Duodenal mucosa (tissue), 2 donors: ENCODE measurements around the gene RSPO3.
A peak's percentile ranks its signal among the peaks of the same experiment; 100 is the strongest.

Source experiments
- H3K27ac ChIP-seq: one replicate; pipeline ENCODE4 v1.7.0; 2013; ENCODE audit warnings: low read depth, low read length
- H3K27me3 ChIP-seq, 2 donors: one replicate each; pipeline ENCODE4 v1.7.0; 2013; ENCODE audit warnings: low read length in 2 of 2, control low read depth in 1 of 2; ENCODE audit not compliant: insufficient read depth in 2 of 2, control insufficient read depth in 1 of 2
- H3K36me3 ChIP-seq, 2 donors: one replicate each; pipeline ENCODE4 v1.7.0; 2013; ENCODE audit warnings: low read length in 2 of 2, control low read depth in 1 of 2; ENCODE audit not compliant: insufficient read depth in 2 of 2, control insufficient read depth in 1 of 2
- H3K4me1 ChIP-seq, 2 donors: one replicate each; pipeline ENCODE4 v1.7.0; 2013; ENCODE audit warnings: low read length in 2 of 2, control low read depth in 1 of 2; ENCODE audit not compliant: insufficient read depth in 2 of 2, control insufficient read depth in 1 of 2
- H3K4me3 ChIP-seq, 2 donors: one replicate each; pipeline ENCODE4 v1.7.0; 2013; ENCODE audit warnings: low read length in 2 of 2, low read depth in 1 of 2
- H3K9ac ChIP-seq, 2 donors: one replicate each; pipeline ENCODE4 v1.7.0; 2013; ENCODE audit warnings: low read length in 2 of 2, low read depth in 1 of 2
- H3K9me3 ChIP-seq, 2 donors: one replicate each; pipeline ENCODE4 v1.7.0; 2013; ENCODE audit warnings: low read length in 2 of 2, control low read depth in 1 of 2; ENCODE audit not compliant: control insufficient read depth in 1 of 2

Gene RSPO3

DNA sequence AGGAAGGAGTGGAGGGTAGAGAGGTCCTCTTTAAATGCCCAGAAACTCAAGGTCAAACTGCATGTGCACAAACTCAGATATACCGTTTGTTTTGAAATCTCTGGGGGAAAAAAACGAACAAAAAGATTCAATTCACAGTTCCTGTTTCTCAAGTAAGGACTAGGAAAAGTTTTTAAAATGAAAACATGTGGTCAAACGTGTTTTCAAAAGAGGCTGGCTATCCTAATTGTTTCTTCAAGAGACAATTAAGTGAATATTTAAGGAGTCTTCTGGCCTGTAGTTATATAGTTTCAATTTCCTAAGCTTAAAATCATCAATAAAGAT is 3.1 kb downstream of the RSPO3 start:
- H3K36me3 ChIP-seq, result no peaks in the 10 kb centered on the region
- no peaks in the 10 kb centered on the region for H3K4me1 ChIP-seq
- no peaks in the 10 kb centered on the region for H3K9me3 ChIP-seq
- peak overlapping the region in 1 of 2 donors; percentile 61 for H3K4me3 ChIP-seq
- H3K27ac ChIP-seq, result no peak overlapping the region
- H3K27me3 ChIP-seq, result peaks cover 28 to 35% of the 10 kb centered on the region in 2 donors
- no peak overlapping the region for H3K9ac ChIP-seq

DNA sequence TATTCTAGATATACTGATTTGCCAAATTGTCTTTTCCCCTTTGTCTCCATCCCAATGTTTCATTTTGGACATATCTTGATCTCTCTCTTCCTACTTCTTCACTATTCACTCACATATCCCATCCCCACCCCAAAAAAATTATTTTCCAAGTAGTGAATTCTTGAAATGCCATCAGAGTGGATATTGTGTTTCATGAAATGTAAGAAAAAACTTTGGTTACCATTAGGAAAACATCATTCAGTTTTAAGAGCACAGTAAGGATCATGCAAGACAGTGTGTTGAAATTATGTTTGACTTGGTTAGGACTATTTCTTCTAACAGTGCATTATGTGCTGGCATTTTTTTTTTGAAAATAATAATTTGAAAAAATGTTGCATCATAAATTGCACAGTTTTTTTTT is 5.7 kb downstream of the RSPO3 start:
- Histone ChIP-seq H3K36me3 (no peaks in the 10 kb centered on the region), H3K9me3 (no peaks in the 10 kb centered on the region), H3K4me1 (no peaks in the 10 kb centered on the region), H3K27me3 (peaks cover 18 to 26% of the 10 kb centered on the region in 2 donors), H3K27ac (no peak overlapping the region), H3K9ac (no peak overlapping the region), H3K4me3 (no peak overlapping the region)

DNA sequence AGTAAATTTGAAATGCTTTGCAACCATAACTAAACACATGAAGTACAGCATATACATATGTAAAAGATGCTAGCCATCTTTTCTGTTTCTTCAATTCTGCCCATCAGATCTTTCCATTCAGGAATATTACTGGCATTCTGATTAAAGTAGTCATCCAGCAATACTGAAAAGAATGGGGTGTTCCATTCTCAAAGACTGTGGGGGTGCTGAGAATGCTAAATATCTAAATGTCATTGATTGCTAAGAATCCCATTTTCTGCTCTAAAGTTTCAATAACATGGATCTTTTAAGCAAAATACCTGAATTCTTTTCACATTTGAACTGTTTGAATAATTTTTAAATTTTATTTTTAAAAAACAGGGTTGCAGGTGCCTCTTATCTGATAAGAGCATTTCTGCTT is 6.2 kb downstream of the RSPO3 start:
- no peak overlapping the region for H3K27ac ChIP-seq
- no peaks in the 10 kb centered on the region for H3K36me3 ChIP-seq
- no peaks in the 10 kb centered on the region for H3K4me1 ChIP-seq
- H3K4me3 ChIP-seq, result no peak overlapping the region
- H3K9ac ChIP-seq, result no peak overlapping the region
- H3K27me3 ChIP-seq, result peaks cover 13 to 21% of the 10 kb centered on the region in 2 donors
- H3K9me3 ChIP-seq, result no peaks in the 10 kb centered on the region

DNA sequence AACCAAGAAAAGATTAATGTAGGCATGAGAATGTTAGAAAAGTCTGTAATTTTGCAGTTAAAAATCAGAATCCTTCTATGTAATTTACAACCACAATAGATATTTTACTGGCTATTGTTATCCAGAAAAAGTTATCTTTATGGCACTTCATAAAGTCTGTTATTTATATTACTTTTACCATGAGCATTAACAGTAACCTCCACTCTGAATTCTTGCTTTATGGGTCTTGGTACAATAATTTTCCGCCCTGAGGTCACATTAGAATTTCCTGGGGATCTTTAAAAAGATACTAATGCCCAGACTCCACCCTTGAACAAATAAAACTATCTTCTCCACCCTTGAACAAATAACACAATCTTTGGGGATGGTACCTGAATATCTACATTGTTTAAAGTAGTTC is 9.6 kb downstream of the RSPO3 start:
- Histone ChIP-seq H3K27me3 (no peaks in the 10 kb centered on the region), H3K9ac (no peak overlapping the region)

DNA sequence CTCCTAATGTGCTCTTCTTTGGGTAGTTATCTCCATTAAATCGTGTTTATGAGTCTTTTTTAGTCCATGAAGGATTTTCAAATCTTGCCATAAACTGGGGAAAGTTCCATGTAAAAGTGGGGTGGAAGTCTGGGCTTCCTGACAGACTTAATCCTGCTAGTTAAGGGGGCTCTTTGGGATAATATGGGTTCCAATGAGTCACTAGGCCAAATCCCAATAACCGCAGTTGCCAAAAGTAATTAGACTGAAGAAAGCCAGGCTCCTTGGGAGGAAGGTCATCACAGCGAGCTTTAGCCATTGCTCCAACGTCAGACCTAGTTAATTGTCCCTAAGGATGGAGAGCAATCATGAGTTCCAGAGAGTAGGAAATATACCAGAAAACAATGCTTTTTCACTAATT is 10.8 kb downstream of the RSPO3 start:
- no peak overlapping the region for H3K4me3 ChIP-seq
- H3K9me3 ChIP-seq, result no peaks in the 10 kb centered on the region
- H3K27me3 ChIP-seq, result no peaks in the 10 kb centered on the region
- H3K36me3 ChIP-seq, result no peaks in the 10 kb centered on the region
- H3K4me1 ChIP-seq, result no peaks in the 10 kb centered on the region
- H3K27ac ChIP-seq, result no peak overlapping the region
- H3K9ac ChIP-seq, result no peak overlapping the region

More for the DNA sequence above, 9.6 kb downstream of the RSPO3 start:
- Histone ChIP-seq H3K9me3 (no peaks in the 10 kb centered on the region), H3K4me3 (no peak overlapping the region), H3K4me1 (no peaks in the 10 kb centered on the region), H3K27ac (no peak overlapping the region), H3K36me3 (no peaks in the 10 kb centered on the region)

DNA sequence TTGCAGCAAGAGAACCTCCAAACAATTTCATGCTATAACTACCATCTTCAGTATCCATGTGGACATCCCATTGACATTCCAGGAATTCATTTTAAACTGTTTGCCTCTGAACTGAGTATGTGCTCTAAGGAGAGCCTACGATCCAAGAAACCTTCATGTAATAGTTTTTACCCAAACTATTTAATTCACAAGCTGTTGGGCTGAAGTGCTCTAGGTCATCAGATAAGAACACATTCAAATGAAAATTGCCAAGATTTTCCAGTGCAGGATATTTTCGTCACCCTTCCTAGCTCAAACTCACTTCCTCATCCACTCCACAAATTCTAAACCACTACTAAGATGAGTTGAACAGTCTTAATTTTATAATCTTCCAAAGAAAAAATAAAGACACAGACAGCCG is 12.8 kb downstream of the RSPO3 start:
- Histone ChIP-seq H3K4me1 (no peaks in the 10 kb centered on the region), H3K27ac (no peak overlapping the region), H3K9me3 (no peaks in the 10 kb centered on the region), H3K36me3 (no peaks in the 10 kb centered on the region), H3K9ac (no peak overlapping the region), H3K4me3 (no peak overlapping the region), H3K27me3 (no peaks in the 10 kb centered on the region)

DNA sequence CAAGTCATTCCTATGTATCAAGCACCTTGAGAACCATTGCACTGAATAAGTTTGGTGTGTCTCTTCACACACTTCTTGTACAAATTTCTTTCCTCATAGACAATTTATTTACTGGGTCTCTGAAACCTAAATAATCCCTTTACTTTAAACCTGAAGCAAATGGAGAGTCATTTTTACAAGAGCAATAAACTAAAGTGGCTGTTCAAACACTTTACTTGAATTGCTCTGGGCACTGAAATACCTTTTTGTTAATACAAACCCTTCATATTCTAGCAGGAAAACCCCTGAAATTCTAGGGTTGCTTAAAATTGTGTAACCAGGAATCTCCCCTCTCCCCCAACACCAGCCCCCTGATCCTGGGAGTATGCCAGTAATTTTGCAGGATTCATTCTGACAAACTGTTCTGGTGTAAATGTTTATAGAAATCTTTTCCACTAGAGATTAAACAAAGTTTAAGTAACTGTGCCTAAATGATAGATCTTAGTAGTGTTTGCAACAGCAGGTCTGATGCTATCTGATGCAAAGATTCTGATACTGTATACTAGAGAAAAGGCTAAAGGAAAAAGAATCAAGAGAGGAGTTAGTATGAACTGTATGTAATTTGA is 13.4 kb downstream of the RSPO3 start:
- Histone ChIP-seq H3K4me3 (no peak overlapping the region), H3K27me3 (no peaks in the 10 kb centered on the region), H3K36me3 (no peaks in the 10 kb centered on the region), H3K27ac (no peak overlapping the region), H3K9me3 (no peaks in the 10 kb centered on the region), H3K4me1 (no peaks in the 10 kb centered on the region), H3K9ac (no peak overlapping the region)

DNA sequence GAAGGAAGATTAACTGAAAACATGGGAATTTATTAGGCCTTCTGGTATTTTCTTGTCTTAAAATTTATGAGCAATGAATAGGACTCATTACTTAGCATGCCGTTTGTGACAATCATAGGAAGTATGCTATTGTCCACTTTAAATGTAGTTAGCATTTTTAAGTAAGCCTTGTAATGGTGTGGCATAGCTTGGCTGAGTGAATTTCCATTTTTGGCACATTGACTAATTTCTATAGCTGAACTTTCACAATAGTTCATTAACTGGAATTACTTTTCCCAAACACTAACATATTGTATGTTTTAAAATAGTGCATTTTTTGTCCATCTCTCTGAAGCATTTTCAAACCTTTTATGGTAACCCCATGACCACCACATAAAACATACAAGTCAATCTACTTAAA is 15.7 kb downstream of the RSPO3 start:
- Histone ChIP-seq H3K4me1 (no peaks in the 10 kb centered on the region), H3K27me3 (no peaks in the 10 kb centered on the region), H3K9ac (no peak overlapping the region), H3K9me3 (no peaks in the 10 kb centered on the region), H3K27ac (no peak overlapping the region), H3K36me3 (no peaks in the 10 kb centered on the region), H3K4me3 (no peak overlapping the region)

DNA sequence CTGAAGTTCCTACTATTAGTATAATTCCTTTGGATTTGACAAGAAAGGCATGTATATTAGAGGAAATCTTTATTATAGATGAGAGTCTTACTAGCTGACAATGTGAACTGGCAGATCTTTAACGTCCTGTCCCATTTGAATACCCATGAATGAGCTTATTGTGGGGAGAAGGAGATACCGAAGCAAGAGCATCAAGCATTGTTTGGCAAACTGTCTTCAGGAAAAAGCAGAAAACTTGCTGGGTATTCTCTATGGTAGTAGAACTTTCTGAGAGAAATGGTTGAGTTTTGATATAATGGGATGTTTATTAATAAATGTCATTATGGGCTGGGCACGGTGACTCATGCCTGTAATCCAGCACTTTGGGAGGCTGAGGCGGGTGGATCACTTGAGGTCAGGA is 18.3 kb downstream of the RSPO3 start:
- H3K36me3 ChIP-seq, result no peaks in the 10 kb centered on the region
- H3K27me3 ChIP-seq, result no peaks in the 10 kb centered on the region
- no peaks in the 10 kb centered on the region for H3K4me1 ChIP-seq
- no peak overlapping the region for H3K27ac ChIP-seq
- H3K9ac ChIP-seq, result no peak overlapping the region
- H3K9me3 ChIP-seq, result no peaks in the 10 kb centered on the region
- H3K4me3 ChIP-seq, result no peak overlapping the region

DNA sequence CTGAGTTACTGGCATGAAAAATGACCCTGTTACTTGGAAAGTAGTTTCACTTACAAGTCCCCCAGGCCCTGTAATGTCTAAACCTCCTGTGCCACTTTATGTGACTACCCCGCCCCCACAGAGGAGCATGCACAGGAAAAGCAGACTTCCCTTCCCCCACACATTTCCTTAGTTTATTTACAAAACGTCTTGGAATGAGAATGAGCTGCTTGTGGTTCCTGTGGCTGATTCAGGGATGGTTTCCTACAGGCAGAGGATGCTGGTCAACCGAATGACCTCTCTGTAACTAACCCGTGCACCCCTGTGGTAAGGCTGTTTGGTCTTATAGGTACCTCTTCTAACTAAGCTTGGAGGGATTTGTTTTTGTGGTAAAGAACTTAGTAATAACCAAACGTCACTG is 28.5 kb downstream of the RSPO3 start:
- H3K27me3 ChIP-seq, result no peaks in the 10 kb centered on the region
- H3K4me3 ChIP-seq, result no peak overlapping the region
- H3K9me3 ChIP-seq, result no peaks in the 10 kb centered on the region
- H3K27ac ChIP-seq, result no peak overlapping the region
- no peaks in the 10 kb centered on the region for H3K36me3 ChIP-seq
- no peak overlapping the region for H3K9ac ChIP-seq
- H3K4me1 ChIP-seq, result no peaks in the 10 kb centered on the region

DNA sequence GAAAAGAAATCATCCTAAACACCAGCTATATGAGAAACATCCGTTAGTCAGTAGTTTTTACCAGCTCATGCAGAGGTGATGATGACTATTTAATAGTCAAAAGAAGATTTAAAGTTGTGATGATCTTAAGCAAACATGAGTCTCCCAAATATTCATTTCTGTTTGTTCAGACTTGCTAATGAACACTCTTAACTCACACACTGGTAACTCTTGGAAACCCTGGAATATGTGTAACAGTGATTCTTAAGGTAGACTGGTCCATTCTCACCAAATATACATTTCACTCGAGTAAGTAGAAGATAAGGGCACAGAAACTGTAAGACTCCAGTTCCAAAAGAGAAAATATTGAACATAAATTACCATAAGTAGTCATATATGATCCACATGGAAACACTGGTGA is 29.1 kb downstream of the RSPO3 start:
- H3K4me3 ChIP-seq, result no peak overlapping the region
- H3K9me3 ChIP-seq, result no peaks in the 10 kb centered on the region
- no peak overlapping the region for H3K27ac ChIP-seq
- no peaks in the 10 kb centered on the region for H3K36me3 ChIP-seq
- no peaks in the 10 kb centered on the region for H3K27me3 ChIP-seq
- no peaks in the 10 kb centered on the region for H3K4me1 ChIP-seq
- no peak overlapping the region for H3K9ac ChIP-seq
